B cell (primary cell): Measurements from ENCODE around the gene C2orf92. TPM values are rescaled to one million over a fixed set of nuclear protein-coding genes. Genes with fewer than 3 reads are reported as not detected.

Experiments used
- ATAC-seq: fragments of 200-7000 bp; cut with Tn5 transposase; one replicate; pipeline ENCODE4 v1.10.0; 2021; ENCODE audit warnings: low read depth, mild to moderate bottlenecking, moderate number of reproducible peaks, moderate library complexity
- CTCF ChIA-PET: fragments of 350-600 bp; sonication (Branson Sonifier 250); formaldehyde crosslinking; loops from one replicate; lab custom pipeline; 2021; ENCODE audit warnings: antibody characterized with exemption, inconsistent platforms; lab: Charles Lee
- POLR2A ChIA-PET: fragments of 350-600 bp; sonication (Branson Sonifier 250); formaldehyde crosslinking; loops from one replicate; lab custom pipeline; 2021; ENCODE audit warnings: antibody characterized with exemption; lab: Charles Lee
- DNase-seq: peaks from one replicate; pipeline ENCODE4 v3.0.0; 2013
- H2AFZ ChIP-seq: 2 replicates; pipeline ENCODE4 v1.6.1; 2012; ENCODE audit warnings: mild to moderate bottlenecking, low read depth, low read length; ENCODE audit not compliant: insufficient read depth, poor library complexity, severe bottlenecking
- H3K27ac ChIP-seq, 2 donors: 1 replicate in 1 of 2; 2 replicates in 1 of 2; pipeline ENCODE4 v1.5.1; 2012 to 2013; ENCODE audit warnings: low read length in 2 of 2, mild to moderate bottlenecking in 2 of 2, moderate library complexity in 1 of 2
- H3K27me3 ChIP-seq, 4 experiments: fragments of 200-600 bp in 1 of 4; sonication (generic) in 1 of 4; replicated peaks in 1 of 4; 1 replicate in 2 of 4; 2 replicates in 2 of 4; pipeline versions ENCODE4 v1.6.1 to v1.7.0; 2013 to 2016; ENCODE audit warnings: low read length in 3 of 4, mild to moderate bottlenecking in 2 of 4, mixed read lengths in 1 of 4, moderate library complexity in 1 of 4; ENCODE audit not compliant: insufficient read depth in 4 of 4, control insufficient read depth in 3 of 4; ENCODE audit errors: control extremely low read depth in 1 of 4
- H3K36me3 ChIP-seq, 2 experiments: replicated peaks in 1 of 2; 1 replicate in 1 of 2; 2 replicates in 1 of 2; pipeline versions ENCODE4 v1.6.1 to v1.7.1; 2013; ENCODE audit warnings: low read length in 1 of 2; ENCODE audit not compliant: insufficient read depth in 2 of 2, control insufficient read depth in 1 of 2; ENCODE audit errors: control extremely low read depth in 1 of 2, extremely low read depth in 1 of 2
- H3K4me1 ChIP-seq, 2 donors: fragments of 200-600 bp in 1 of 2; sonication (generic) in 1 of 2; 1 replicate in 1 of 2; 2 replicates in 1 of 2; pipeline versions ENCODE4 v1.5.1 to v1.6.1; 2013 to 2017; ENCODE audit warnings: low read length in 2 of 2; ENCODE audit not compliant: control insufficient read depth in 2 of 2, insufficient read depth in 2 of 2
- H3K4me2 ChIP-seq: replicated peaks from 2 replicates; pipeline ENCODE3; 2012; ENCODE audit warnings: mild to moderate bottlenecking, low read depth, low read length; ENCODE audit not compliant: poor library complexity, severe bottlenecking
- H3K4me3 ChIP-seq, 5 experiments: fragments of 200-600 bp in 1 of 5; sonication (generic) in 1 of 5; 1 replicate in 3 of 5; 2 replicates in 2 of 5; pipeline versions ENCODE4 v1.5.1 to v1.7.0; 2011 to 2016; ENCODE audit warnings: low read length in 4 of 5, mild to moderate bottlenecking in 4 of 5, low read depth in 2 of 5, control low read depth in 1 of 5, moderate library complexity in 1 of 5; ENCODE audit not compliant: insufficient read depth in 1 of 5; ENCODE audit errors: control extremely low read depth in 1 of 5, extremely low read depth in 1 of 5
- H3K79me2 ChIP-seq: fragments of 200-600 bp; sonication (generic); one replicate; pipeline ENCODE4 v1.6.0; 2016; ENCODE audit warnings: low read length; ENCODE audit not compliant: control insufficient read depth, insufficient read depth
- H3K9ac ChIP-seq: fragments of 200-600 bp; sonication (generic); 2 replicates; pipeline ENCODE4 v1.6.1; 2017; ENCODE audit warnings: mild to moderate bottlenecking, low read length, moderate library complexity
- H3K9me3 ChIP-seq, 3 donors: one replicate each; pipeline versions ENCODE4 v1.6.1 to v1.7.1; 2013; ENCODE audit warnings: low read length in 2 of 3; ENCODE audit not compliant: control insufficient read depth in 2 of 3, insufficient read depth in 1 of 3; ENCODE audit errors: control extremely low read depth in 1 of 3
- H4K20me1 ChIP-seq: 2 replicates; pipeline ENCODE4 v1.6.0; 2012; ENCODE audit warnings: mild to moderate bottlenecking, low read length; ENCODE audit not compliant: insufficient read depth, control insufficient read depth, poor library complexity, severe bottlenecking
- H3K27ac Mint-ChIP-seq: one replicate; pipeline ENCODE4 v1.8.0; 2021; ENCODE audit warnings: mixed read lengths
- H3K27me3 Mint-ChIP-seq: one replicate; pipeline ENCODE4 v1.8.0; 2021; ENCODE audit warnings: mixed read lengths
- H3K4me1 Mint-ChIP-seq: one replicate; pipeline ENCODE4 v1.8.0; 2021; ENCODE audit warnings: mixed read lengths
- H3K4me3 Mint-ChIP-seq: one replicate; pipeline ENCODE4 v1.8.0; 2021; ENCODE audit warnings: mixed read lengths
- H3K9me3 Mint-ChIP-seq: one replicate; pipeline ENCODE4 v1.8.0; 2022; ENCODE audit warnings: mixed read lengths; ENCODE audit not compliant: insufficient read depth
- EZH2 ChIP-seq: IDR thresholded peaks from 2 replicates; pipeline ENCODE4 v1.6.1; 2012; ENCODE audit warnings: borderline replicate concordance, low read depth, mild to moderate bottlenecking, moderate library complexity, low read length; ENCODE audit not compliant: insufficient read depth, poor library complexity, severe bottlenecking
- WGBS: methylation state at CpG from one replicate; pipeline ENCODE4 v1.1.5; 2013; ENCODE audit warnings: missing lambda C conversion rate; ENCODE audit not compliant: insufficient coverage; 5-methylcytosine and 5-hydroxymethylcytosine counted together
- intact Hi-C: fragments of 100-400 bp; cut with micrococcal nuclease; formaldehyde crosslinking; loops from one replicate; pipeline ENCODE4 v1.10.0; 2022
- polyA plus RNA-seq: library from polyadenylated mRNA; depleted of rRNA; stranded (reverse); fragments of >200 nt; gene quantifications from 2 replicates; pipeline ENCODE4 v1.2.3, GENCODE V29; 2012
- total RNA-seq, 2 donors: library from RNA; stranded (reverse); fragments of 120-200 nt in 1 of 2; gene quantifications; 1 replicate in 1 of 2; 2 replicates in 1 of 2; pipeline versions ENCODE4 v1.2.3 to v1.2.4, GENCODE V29; 2013 to 2022
- TF ChIP-seq, protein P1 (sequence below): fragments of 200-600 bp; IDR thresholded peaks from one replicate; pipeline ENCODE4 v1.8.0; 2022; ENCODE audit warnings: antibody characterized with exemption, mild to moderate bottlenecking

Gene C2orf92
- total and polyA plus RNA-seq, 2 donors (not counting 1 experiment from before 2014, with no cell fraction given), result 15.3 to 18.9 TPM

DNA sequence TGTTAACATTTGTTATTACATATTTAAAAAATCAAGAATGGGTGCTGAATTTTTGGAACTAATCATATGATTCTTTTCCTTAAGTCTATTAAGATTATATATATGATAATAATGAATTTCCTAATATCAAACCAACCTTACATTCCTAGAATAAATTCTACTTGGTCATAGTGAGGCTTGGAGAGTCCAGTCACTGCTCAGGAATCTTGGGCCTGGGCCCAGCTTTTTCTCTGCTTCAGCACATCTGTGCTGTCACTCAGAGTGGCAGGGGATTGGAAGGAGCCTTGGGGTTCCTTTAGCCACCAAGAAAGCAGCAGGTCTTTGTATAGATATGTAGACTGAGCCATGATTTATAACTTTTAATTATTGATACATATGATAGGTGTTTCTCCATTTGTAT lies 24.0 kb downstream of the C2orf92 start:
- POLR2A ChIA-PET, result no interaction called here
- Mint-ChIP-seq H3K27me3 (no peaks in the 10 kb centered on the region), H3K4me1 (peaks cover 8% of the 10 kb centered on the region), H3K4me3 (no peak overlapping the region), H3K9me3 (no peaks in the 10 kb centered on the region), H3K27ac (no peak overlapping the region)
- no peak for ATAC-seq
- Histone ChIP-seq H3K4me1 (peaks cover 0 to 3% of the 10 kb centered on the region in 2 donors), H3K36me3 (no peaks in the 10 kb centered on the region), H3K4me2 (no peak overlapping the region), H3K9ac (no peak overlapping the region), H3K27me3 (no peaks in the 10 kb centered on the region), H3K9me3 (no peaks in the 10 kb centered on the region), H2AFZ (no peak overlapping the region), H3K27ac (no peak overlapping the region), H4K20me1 (no peaks in the 10 kb centered on the region), H3K79me2 (no peaks in the 10 kb centered on the region), H3K4me3 (no peak overlapping the region)
- intact Hi-C loops, result no loop called here
- TF ChIP-seq EZH2, result no peak
- TF ChIP-seq, protein P1, sequence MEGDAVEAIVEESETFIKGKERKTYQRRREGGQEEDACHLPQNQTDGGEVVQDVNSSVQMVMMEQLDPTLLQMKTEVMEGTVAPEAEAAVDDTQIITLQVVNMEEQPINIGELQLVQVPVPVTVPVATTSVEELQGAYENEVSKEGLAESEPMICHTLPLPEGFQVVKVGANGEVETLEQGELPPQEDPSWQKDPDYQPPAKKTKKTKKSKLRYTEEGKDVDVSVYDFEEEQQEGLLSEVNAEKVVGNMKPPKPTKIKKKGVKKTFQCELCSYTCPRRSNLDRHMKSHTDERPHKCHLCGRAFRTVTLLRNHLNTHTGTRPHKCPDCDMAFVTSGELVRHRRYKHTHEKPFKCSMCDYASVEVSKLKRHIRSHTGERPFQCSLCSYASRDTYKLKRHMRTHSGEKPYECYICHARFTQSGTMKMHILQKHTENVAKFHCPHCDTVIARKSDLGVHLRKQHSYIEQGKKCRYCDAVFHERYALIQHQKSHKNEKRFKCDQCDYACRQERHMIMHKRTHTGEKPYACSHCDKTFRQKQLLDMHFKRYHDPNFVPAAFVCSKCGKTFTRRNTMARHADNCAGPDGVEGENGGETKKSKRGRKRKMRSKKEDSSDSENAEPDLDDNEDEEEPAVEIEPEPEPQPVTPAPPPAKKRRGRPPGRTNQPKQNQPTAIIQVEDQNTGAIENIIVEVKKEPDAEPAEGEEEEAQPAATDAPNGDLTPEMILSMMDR, result no peak
- no peak for DNase-seq
- CTCF ChIA-PET, result no interaction called here

DNA sequence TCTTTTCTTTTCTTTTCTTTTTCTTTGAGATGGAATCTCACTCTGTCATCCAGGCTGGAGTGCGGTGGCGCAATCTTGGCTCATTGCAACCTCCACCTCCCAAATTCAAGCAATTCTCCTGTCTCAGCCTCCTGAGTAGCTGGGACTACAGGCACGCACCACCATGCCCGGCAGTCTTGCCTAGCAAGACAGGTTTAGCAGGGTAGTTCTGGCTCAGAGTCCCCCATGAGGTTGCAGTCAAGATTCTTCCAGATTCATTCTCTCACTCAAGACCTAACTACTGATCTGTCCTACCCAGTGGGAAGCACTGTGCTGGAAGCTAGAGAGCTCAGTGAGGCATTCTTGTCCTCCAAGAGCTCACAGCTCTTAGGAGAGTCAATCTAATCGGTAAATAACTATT lies 26.2 kb downstream of the C2orf92 start:
- no peak overlapping the region for H3K4me3 ChIP-seq
- no peaks in the 10 kb centered on the region for H3K36me3 ChIP-seq
- H3K4me1 ChIP-seq, result peaks cover 0 to 3% of the 10 kb centered on the region in 2 donors
- DNase-seq, result no peak
- Mint-ChIP-seq H3K4me1 (peaks cover 8% of the 10 kb centered on the region), H3K4me3 (no peak overlapping the region), H3K9me3 (no peaks in the 10 kb centered on the region), H3K27ac (no peak overlapping the region), H3K27me3 (no peaks in the 10 kb centered on the region)
- CTCF ChIA-PET, result interaction anchor here (0.8 to 7.1 kb wide), 8 partner anchors 9 to 105 kb away, joined by 3 to 164 read pairs (median 4); partner anchors contain the start of genes ACTR1B, ANKRD36B, C2orf92 and COX5B
- no peak overlapping the region for H3K9ac ChIP-seq
- TF ChIP-seq, protein P1, result no peak
- no peak for TF ChIP-seq EZH2
- H4K20me1 ChIP-seq, result no peaks in the 10 kb centered on the region
- no peak overlapping the region for H3K4me2 ChIP-seq
- H2AFZ ChIP-seq, result no peak overlapping the region
- no peaks in the 10 kb centered on the region for H3K79me2 ChIP-seq
- no peak overlapping the region for H3K27ac ChIP-seq
- H3K9me3 ChIP-seq, result no peaks in the 10 kb centered on the region
- WGBS, result 100% methylated on average over 4 of the region's 5 CpGs
- ATAC-seq, result no peak
- intact Hi-C loops, result no loop called here
- no peaks in the 10 kb centered on the region for H3K27me3 ChIP-seq
- POLR2A ChIA-PET, result no interaction called here
